ENCODE measurements around the gene PAGE2.
"Not testable (repeated sequence)": the region's sequence is repeated elsewhere in the genome, so short reads cannot be mapped to it uniquely, and the experiment has no call there.

PAGE2 gene

DNA sequence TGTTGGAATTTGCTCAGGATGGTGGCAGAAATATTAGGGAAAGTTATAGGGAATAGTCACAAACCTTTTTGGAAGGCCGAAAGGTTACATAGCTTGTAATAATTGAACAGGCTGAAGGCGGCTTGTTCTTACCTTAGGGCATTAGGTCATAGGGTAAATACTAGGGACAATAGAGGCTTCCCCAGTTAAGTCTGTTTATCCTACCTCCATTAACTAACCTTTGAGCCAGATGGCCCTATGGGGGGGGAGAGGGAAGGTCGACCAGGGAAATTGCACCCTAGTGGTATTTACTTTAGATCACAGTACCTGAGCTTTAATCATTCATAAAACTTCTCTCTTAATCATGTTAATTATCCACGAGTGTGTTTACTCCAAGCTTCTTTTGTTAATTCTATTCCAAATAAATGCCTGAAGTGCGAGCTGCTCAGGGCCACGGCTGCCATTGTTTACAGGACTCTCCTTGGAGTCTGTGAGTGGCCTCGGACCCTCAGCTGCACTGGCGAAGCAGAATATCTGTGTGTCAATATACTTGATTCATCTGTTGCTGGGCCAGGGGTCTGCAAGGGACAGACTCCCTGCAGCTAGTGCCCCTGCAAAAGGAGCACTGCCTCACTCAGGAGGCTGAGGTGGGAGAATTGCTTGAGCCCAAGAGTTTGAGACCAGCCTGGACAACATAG is 22.9 kb downstream of the PAGE2 start:
- Mint-ChIP-seq H3K36me3 (ENCODE audit: low read depth) (no peaks in the 10 kb centered on the region), H3K9me3 (no peaks in the 10 kb centered on the region), H3K4me3 (no peak overlapping the region), H3K4me1 (ENCODE audit: low read depth) (no peaks in the 10 kb centered on the region), H3K27me3 (no peaks in the 10 kb centered on the region), H3K27ac (no peak overlapping the region)

DNA sequence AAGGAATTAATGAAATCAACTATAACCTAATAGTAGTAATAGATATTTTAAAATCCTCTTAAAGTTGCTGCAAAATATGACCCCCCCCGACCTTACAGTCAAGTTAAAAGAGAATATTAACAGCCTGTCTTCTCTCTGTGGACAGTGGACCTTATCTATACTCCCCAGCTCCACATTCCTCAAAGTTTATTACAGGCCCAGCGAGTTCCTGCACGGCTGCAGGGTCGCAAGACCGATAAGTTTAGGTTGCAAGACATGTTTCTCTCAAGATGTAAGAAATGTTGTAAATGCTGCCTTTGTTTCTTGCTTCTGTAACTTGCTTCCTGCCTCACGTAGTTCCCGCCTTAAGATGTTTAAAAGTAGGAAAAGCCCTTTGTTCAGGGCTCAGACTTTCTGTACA is 27.8 kb downstream of the PAGE2 start:
- H3K4me1 Mint-ChIP-seq (ENCODE audit: low read depth) = peaks cover 14% of the 10 kb centered on the region
- H3K27ac Mint-ChIP-seq; H3K27me3 Mint-ChIP-seq; H3K36me3 Mint-ChIP-seq (ENCODE audit: low read depth); H3K4me3 Mint-ChIP-seq; H3K9me3 Mint-ChIP-seq: not testable (repeated sequence)

DNA sequence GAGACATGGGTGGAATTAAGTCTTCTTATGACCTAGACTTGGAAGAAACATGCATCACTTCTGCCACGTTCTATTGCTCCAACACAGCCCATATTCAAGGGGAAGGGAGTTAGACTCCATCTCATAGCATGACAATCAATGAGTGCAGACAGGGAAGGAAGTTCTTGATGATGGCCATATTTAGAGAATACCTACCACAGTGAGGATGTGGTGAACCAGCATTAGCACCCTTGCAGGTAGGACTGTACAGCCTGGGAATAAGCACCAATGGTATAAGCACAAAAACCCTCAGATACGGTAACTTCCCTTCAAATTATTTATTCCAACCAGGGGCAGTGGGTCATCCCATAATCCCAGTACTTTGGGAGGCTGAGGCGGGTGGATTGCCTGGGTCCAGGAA is 29.8 kb downstream of the PAGE2 start:
- Mint-ChIP-seq H3K27ac (no peak overlapping the region), H3K27me3 (no peaks in the 10 kb centered on the region), H3K4me3 (no peak overlapping the region)

DNA sequence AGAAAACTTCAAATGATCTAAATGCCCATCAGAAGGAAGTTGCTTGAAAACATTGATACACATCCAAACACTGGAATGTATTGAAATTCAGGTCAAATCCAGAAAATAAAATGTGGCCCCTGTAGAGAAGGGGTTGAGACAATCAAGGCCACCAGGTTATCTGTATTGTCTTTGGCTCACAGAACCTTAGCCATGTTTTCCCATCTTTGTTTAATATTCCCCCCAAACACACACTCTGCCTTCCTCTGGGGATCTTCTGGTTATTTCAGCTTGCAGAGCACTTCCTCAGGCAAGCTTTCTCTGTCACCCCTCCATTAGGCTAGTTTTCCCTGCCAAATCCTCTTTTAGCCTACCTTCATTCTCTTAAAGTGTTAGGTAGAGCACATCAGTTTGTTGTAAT is 30.5 kb downstream of the PAGE2 start:
- no peaks in the 10 kb centered on the region for H3K36me3 Mint-ChIP-seq (ENCODE audit: low read depth)
- peaks cover 14% of the 10 kb centered on the region for H3K4me1 Mint-ChIP-seq (ENCODE audit: low read depth)
- no peak overlapping the region for H3K27ac Mint-ChIP-seq
- no peak overlapping the region for H3K4me3 Mint-ChIP-seq
- H3K27me3 Mint-ChIP-seq = no peaks in the 10 kb centered on the region
- no peaks in the 10 kb centered on the region for H3K9me3 Mint-ChIP-seq

More for the DNA sequence above, 29.8 kb downstream of the PAGE2 start:
- Mint-ChIP-seq H3K4me1 (ENCODE audit: low read depth) (peaks cover 14% of the 10 kb centered on the region), H3K9me3 (no peaks in the 10 kb centered on the region), H3K36me3 (ENCODE audit: low read depth) (no peaks in the 10 kb centered on the region)

DNA sequence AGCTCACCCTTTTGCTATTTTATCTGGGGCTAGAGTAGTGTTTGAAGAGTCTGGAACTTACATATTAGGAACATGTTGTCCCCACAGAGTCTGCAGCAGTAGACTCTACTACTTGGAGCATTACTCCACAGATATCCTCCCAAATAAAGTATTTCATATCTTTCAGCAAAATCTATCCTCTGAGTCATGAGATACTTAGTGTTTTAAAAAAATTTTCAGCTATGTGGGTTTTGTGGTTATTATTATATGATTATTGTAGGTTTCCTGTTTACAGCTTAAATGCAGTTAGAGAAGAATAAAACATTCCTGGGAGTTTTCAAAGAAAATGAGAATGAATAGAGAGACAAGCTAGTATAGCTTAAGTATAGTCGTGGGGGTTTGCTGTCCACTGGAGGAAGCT is 30.9 kb downstream of the PAGE2 start:
- peaks cover 14% of the 10 kb centered on the region for H3K4me1 Mint-ChIP-seq (ENCODE audit: low read depth)
- H3K27me3 Mint-ChIP-seq = no peaks in the 10 kb centered on the region
- H3K27ac Mint-ChIP-seq = no peak overlapping the region
- H3K36me3 Mint-ChIP-seq (ENCODE audit: low read depth) = no peaks in the 10 kb centered on the region
- H3K9me3 Mint-ChIP-seq = no peaks in the 10 kb centered on the region
- H3K4me3 Mint-ChIP-seq = no peak overlapping the region

DNA sequence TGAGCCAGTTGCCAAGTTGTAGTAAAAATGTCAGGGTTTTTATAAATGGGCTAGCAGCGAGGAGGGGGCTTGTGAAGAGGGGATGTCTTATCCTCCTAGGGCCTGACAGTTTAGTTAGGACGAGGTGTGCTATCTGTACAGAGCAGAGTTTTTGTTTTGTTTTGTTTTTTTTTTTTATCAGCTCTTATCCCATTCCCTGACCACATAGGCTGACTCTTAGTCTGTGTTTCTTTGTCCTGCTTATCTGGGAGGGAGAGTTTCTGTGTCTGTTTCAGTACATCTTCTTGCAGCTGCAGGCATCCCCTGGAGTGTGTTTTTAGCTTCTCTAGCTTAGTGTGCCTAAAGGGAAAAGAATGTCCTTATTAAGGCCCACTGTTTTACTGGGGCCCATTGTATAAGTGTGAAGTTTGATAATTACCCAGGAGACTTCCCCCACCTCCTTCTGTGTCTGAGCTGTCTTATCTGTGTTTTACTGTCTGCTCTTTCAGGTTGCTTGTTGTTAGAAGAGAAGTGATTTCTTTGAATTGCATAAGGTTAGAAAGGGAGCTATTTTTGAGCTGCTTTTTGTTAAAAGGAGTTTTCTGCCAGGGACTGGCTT is 32.0 kb downstream of the PAGE2 start:
- Mint-ChIP-seq H3K9me3 (no peaks in the 10 kb centered on the region), H3K4me3 (no peak overlapping the region), H3K4me1 (ENCODE audit: low read depth) (peaks cover 14% of the 10 kb centered on the region), H3K27ac (no peak overlapping the region), H3K36me3 (ENCODE audit: low read depth) (no peaks in the 10 kb centered on the region), H3K27me3 (no peaks in the 10 kb centered on the region)

DNA sequence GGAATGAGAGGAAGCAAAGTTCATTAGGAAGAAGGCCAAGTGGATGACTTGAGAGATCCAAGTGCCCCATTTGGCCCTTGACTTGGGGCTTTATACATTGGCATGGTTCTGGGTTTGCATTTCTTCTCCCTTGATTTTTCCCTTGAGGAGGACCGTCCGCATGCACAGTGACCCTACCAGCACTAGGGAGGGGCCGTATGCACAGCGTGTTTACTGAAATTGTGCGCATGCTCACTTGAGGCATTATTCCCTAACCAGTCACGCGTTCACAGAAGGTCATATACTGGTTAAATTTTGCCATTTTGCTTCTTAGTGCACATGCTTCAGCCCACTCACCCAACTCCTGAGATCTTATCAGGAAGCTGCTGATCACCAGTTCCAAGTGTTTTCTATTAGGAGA is 35.1 kb downstream of the PAGE2 start:
- Mint-ChIP-seq H3K27ac (no peak overlapping the region), H3K4me1 (ENCODE audit: low read depth) (peaks cover 10% of the 10 kb centered on the region), H3K9me3 (no peaks in the 10 kb centered on the region), H3K27me3 (no peaks in the 10 kb centered on the region), H3K36me3 (ENCODE audit: low read depth) (no peaks in the 10 kb centered on the region), H3K4me3 (no peak overlapping the region)

DNA sequence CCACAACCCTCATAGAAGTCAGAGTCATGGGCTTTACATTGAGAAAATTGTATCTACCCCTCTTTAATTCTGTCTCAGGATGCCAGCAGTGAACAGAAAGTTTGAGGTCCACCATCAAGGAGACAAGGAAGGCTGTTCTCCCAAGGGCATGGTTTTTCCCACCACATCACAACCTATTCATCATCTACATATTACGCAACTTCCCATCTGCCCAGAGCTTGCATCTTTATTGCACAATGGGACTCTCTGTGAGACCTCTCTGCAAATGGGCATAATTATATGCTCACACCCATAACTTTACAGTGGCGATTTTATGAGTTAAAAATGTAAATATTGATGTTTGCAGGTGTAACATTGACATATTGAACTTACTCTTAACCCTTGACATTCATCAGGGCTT is 38.9 kb downstream of the PAGE2 start:
- no peaks in the 10 kb centered on the region for H3K36me3 Mint-ChIP-seq (ENCODE audit: low read depth)
- no peaks in the 10 kb centered on the region for H3K27me3 Mint-ChIP-seq
- no peak overlapping the region for H3K27ac Mint-ChIP-seq
- no peak overlapping the region for H3K4me3 Mint-ChIP-seq
- no peaks in the 10 kb centered on the region for H3K9me3 Mint-ChIP-seq
- no peaks in the 10 kb centered on the region for H3K4me1 Mint-ChIP-seq (ENCODE audit: low read depth)

DNA sequence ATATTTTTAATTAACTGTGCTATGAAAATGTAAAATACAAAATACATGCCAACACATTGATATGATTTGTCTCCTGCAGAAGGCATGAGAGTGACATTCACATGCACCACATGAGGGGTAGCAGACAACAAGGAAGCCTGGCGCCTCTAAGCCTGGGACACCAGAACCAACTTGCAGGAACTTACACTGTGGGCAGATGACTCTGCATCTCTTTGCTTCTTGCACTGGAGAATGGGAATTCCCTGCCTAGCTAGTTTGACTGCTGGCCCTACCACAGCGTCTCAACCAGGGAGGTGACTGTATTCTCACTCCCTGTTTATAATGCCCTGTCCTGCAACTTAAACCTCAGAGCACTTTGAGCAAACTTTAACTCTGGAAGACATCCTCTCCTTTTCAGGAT is 40.5 kb downstream of the PAGE2 start:
- Mint-ChIP-seq H3K9me3 (no peaks in the 10 kb centered on the region), H3K4me1 (ENCODE audit: low read depth) (no peaks in the 10 kb centered on the region), H3K4me3 (no peak overlapping the region), H3K36me3 (ENCODE audit: low read depth) (no peaks in the 10 kb centered on the region), H3K27me3 (no peaks in the 10 kb centered on the region), H3K27ac (no peak overlapping the region)

DNA sequence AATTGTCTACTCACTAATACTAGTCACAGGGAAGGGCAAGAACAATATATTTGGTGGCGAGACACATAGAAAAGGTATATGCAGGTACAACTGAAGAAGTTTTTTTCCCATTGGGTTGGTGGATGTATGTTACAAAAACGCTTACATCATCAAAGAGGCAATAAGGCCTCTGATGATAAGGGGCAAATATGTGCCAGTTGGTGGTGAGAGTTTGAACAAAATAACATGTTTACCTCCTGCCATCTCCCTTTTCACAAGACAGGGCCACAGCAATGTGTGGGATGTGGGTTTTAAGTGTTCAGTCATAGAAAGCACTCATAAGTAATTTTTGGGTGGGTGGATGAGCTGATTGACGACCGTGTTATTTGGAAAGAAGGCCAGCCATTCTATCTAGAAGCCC is 41.7 kb downstream of the PAGE2 start:
- Mint-ChIP-seq H3K9me3 (no peaks in the 10 kb centered on the region), H3K27me3 (no peaks in the 10 kb centered on the region), H3K27ac (no peak overlapping the region), H3K36me3 (ENCODE audit: low read depth) (no peaks in the 10 kb centered on the region), H3K4me3 (no peak overlapping the region), H3K4me1 (ENCODE audit: low read depth) (no peaks in the 10 kb centered on the region)

DNA sequence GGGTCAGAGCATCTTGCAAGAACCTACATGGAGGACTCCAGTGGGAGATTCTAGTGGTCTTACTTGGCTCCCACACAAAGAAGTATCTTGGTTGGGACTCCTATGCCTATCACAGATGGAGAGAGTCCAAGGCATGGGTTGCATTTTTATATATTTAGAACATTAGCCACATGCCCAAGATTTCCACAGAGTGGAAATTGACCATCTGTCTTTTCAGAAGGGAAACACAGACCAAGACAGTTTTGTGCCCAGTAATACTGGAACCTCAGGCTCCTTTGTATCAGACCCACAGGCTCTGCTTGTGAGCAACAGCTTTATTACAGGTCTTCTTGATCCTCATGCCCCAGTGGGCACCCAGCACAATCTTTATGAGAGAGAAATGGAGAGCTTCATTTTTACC is 43.6 kb downstream of the PAGE2 start:
- Mint-ChIP-seq H3K27ac (no peak overlapping the region), H3K36me3 (ENCODE audit: low read depth) (no peaks in the 10 kb centered on the region), H3K4me3 (no peak overlapping the region), H3K27me3 (no peaks in the 10 kb centered on the region), H3K9me3 (no peaks in the 10 kb centered on the region), H3K4me1 (ENCODE audit: low read depth) (no peaks in the 10 kb centered on the region)

DNA sequence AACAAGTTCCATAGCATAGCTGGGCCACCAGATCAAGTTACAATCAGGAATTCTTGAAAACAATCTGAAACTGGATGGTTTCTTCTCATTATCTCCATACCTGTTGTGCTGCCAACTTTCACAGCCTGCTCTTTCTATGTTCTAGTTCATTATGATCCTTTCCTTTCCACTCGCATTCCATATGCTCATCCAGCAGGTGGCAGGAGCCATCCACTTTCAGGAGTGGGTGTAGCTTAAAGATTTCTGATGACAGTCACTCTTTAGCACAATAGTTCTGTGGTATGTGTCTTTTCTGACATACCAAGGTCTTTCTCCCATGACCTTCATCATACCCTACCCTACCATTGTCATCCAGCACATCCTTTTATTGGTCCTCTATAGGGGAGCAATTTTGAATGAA is 46.4 kb downstream of the PAGE2 start:
- no peaks in the 10 kb centered on the region for H3K27me3 Mint-ChIP-seq
- H3K4me1 Mint-ChIP-seq (ENCODE audit: low read depth) = no peaks in the 10 kb centered on the region
- H3K36me3 Mint-ChIP-seq (ENCODE audit: low read depth) = no peaks in the 10 kb centered on the region
- H3K4me3 Mint-ChIP-seq = no peak overlapping the region
- H3K9me3 Mint-ChIP-seq = no peaks in the 10 kb centered on the region
- H3K27ac Mint-ChIP-seq = no peak overlapping the region

DNA sequence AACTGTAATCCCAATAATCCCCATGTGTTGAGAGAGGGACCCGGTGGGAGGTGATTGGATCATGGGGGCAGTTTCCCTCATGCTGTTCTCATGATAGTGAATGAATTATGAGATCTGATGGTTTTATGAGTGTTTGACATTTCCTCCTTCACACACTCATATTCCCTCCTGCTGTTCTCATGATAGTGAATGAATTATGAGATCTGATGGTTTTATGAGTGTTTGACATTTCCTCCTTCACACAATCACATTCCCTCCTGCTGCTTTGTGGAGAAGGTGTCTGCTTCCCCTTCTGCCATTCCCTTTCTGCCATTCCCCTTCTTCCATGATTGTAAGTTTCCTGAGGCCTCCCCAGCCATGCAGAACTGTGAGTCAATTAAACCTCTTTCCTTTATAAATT is 52.0 kb downstream of the PAGE2 start:
- H3K27me3 Mint-ChIP-seq; H3K4me1 Mint-ChIP-seq (ENCODE audit: low read depth); H3K4me3 Mint-ChIP-seq; H3K9me3 Mint-ChIP-seq; H3K36me3 Mint-ChIP-seq (ENCODE audit: low read depth); H3K27ac Mint-ChIP-seq: not testable (repeated sequence)
